Central memory CD8-positive, alpha-beta T cell (primary cell): Measurements from ENCODE around the gene ATM.

Source experiments
- ATAC-seq: fragments of 150-1000 bp; cut with Tn5 transposase; replicated peaks from 2 replicates; pipeline ENCODE4 v1.10.0; 2022; ENCODE audit warnings: mild to moderate bottlenecking, moderate FRiP score, moderate number of reproducible peaks; ENCODE audit not compliant: poor library complexity, severe bottlenecking; ENCODE audit errors: extremely low read depth
- DNase-seq, 2 donors: peaks; one replicate each; pipeline ENCODE4 v3.0.0; 2021; ENCODE audit warnings: low spot score in 2 of 2
- H3K27ac Mint-ChIP-seq: one replicate; pipeline ENCODE4 v1.8.0; 2022; ENCODE audit warnings: low read depth, mild to moderate bottlenecking, moderate library complexity, mixed read lengths
- H3K27me3 Mint-ChIP-seq: one replicate; pipeline ENCODE4 v1.8.0; 2022; ENCODE audit warnings: mixed read lengths
- H3K36me3 Mint-ChIP-seq: one replicate; pipeline ENCODE4 v1.8.0; 2022; ENCODE audit warnings: mild to moderate bottlenecking, moderate library complexity, mixed read lengths; ENCODE audit not compliant: insufficient read depth
- H3K4me1 Mint-ChIP-seq: one replicate; pipeline ENCODE4 v1.8.0; 2022; ENCODE audit warnings: mixed read lengths
- H3K4me3 Mint-ChIP-seq: one replicate; pipeline ENCODE4 v1.8.0; 2022; ENCODE audit warnings: mild to moderate bottlenecking, moderate library complexity, mixed read lengths
- H3K9me3 Mint-ChIP-seq: one replicate; pipeline ENCODE4 v1.8.0; 2022; ENCODE audit warnings: mixed read lengths

ATM gene

GRCh38 chr11:108316061-108316460 lies 93.2 kb downstream of the ATM start:
- no peaks in the 10 kb centered on the region for H3K27me3 Mint-ChIP-seq
- no peak overlapping the region for H3K4me3 Mint-ChIP-seq
- no peak overlapping the region for H3K27ac Mint-ChIP-seq
- peaks cover 74% of the 10 kb centered on the region for H3K36me3 Mint-ChIP-seq
- ATAC-seq (no peak), DNase-seq (no peak)
- no peaks in the 10 kb centered on the region for H3K9me3 Mint-ChIP-seq
- peaks cover 15% of the 10 kb centered on the region for H3K4me1 Mint-ChIP-seq

GRCh38 chr11:108319541-108320145 lies 96.8 kb downstream of the ATM start:
- peak overlapping the region; percentile 35 for H3K27ac Mint-ChIP-seq
- H3K9me3 Mint-ChIP-seq: no peaks in the 10 kb centered on the region

GRCh38 chr11:108322666-108323065 lies 99.8 kb downstream of the ATM start:
- no peaks in the 10 kb centered on the region for H3K27me3 Mint-ChIP-seq
- no peaks in the 10 kb centered on the region for H3K9me3 Mint-ChIP-seq
- H3K4me1 Mint-ChIP-seq: peaks cover 6% of the 10 kb centered on the region
- H3K4me3 Mint-ChIP-seq: no peak overlapping the region
- peak overlapping the region; percentile 49 for H3K27ac Mint-ChIP-seq
- ATAC-seq: no peak
- no peak for DNase-seq
- H3K36me3 Mint-ChIP-seq: peaks cover 73% of the 10 kb centered on the region

More at GRCh38 chr11:108319541-108320145, 96.8 kb downstream of the ATM start:
- Mint-ChIP-seq H3K36me3 (peaks cover 71% of the 10 kb centered on the region), H3K4me3 (no peak overlapping the region), H3K4me1 (peaks cover 10% of the 10 kb centered on the region), H3K27me3 (no peaks in the 10 kb centered on the region)
- ATAC-seq: no peak
- DNase-seq: no peak

- H3K36me3 Mint-ChIP-seq: peaks cover 72% of the 10 kb centered on the region
- no peaks in the 10 kb centered on the region for H3K9me3 Mint-ChIP-seq
- no peak for DNase-seq
- no peaks in the 10 kb centered on the region for H3K27me3 Mint-ChIP-seq
- H3K27ac Mint-ChIP-seq: no peak overlapping the region
- no peak for ATAC-seq
- H3K4me3 Mint-ChIP-seq: no peak overlapping the region
- peaks cover 6% of the 10 kb centered on the region for H3K4me1 Mint-ChIP-seq
Observed at GRCh38 chr11:108324587-108324986, 101.7 kb downstream of the ATM start.

- Mint-ChIP-seq H3K9me3 (no peaks in the 10 kb centered on the region), H3K36me3 (peaks cover 81% of the 10 kb centered on the region), H3K4me1 (peaks cover 6% of the 10 kb centered on the region), H3K27ac (no peak overlapping the region), H3K27me3 (no peaks in the 10 kb centered on the region), H3K4me3 (no peak overlapping the region)
- no peak for DNase-seq
- no peak for ATAC-seq
Observed at GRCh38 chr11:108333403-108333899, 110.6 kb downstream of the ATM start.

- Mint-ChIP-seq H3K4me3 (no peak overlapping the region), H3K27ac (peak overlapping the region; percentile 19), H3K4me1 (no peaks in the 10 kb centered on the region), H3K9me3 (no peaks in the 10 kb centered on the region), H3K27me3 (no peaks in the 10 kb centered on the region), H3K36me3 (peaks cover 49% of the 10 kb centered on the region)
- ATAC-seq: no peak
- DNase-seq: no peak
Observed at GRCh38 chr11:108338750-108339149, 115.9 kb downstream of the ATM start.

GRCh38 chr11:108340973-108341372 lies 118.1 kb downstream of the ATM start:
- Mint-ChIP-seq H3K36me3 (peaks cover 42% of the 10 kb centered on the region), H3K4me3 (no peak overlapping the region)
- ATAC-seq: no peak

GRCh38 chr11:108341654-108342053 lies 118.8 kb downstream of the ATM start:
- no peak overlapping the region for H3K27ac Mint-ChIP-seq
- no peak for ATAC-seq
- H3K27me3 Mint-ChIP-seq: no peaks in the 10 kb centered on the region
- peaks cover 42% of the 10 kb centered on the region for H3K36me3 Mint-ChIP-seq
- H3K9me3 Mint-ChIP-seq: no peaks in the 10 kb centered on the region
- peaks cover 15% of the 10 kb centered on the region for H3K4me1 Mint-ChIP-seq
- H3K4me3 Mint-ChIP-seq: no peak overlapping the region
- no peak for DNase-seq

More at GRCh38 chr11:108340973-108341372, 118.1 kb downstream of the ATM start:
- Mint-ChIP-seq H3K9me3 (no peaks in the 10 kb centered on the region), H3K27me3 (no peaks in the 10 kb centered on the region), H3K4me1 (peaks cover 15% of the 10 kb centered on the region), H3K27ac (no peak overlapping the region)
- no peak for DNase-seq

- ATAC-seq (no peak), DNase-seq (no peak)
- Mint-ChIP-seq H3K4me1 (peaks cover 21% of the 10 kb centered on the region), H3K27me3 (no peaks in the 10 kb centered on the region), H3K27ac (peak overlapping the region; percentile 1), H3K36me3 (peaks cover 37% of the 10 kb centered on the region), H3K4me3 (no peak overlapping the region), H3K9me3 (no peaks in the 10 kb centered on the region)
Observed at GRCh38 chr11:108343714-108344113, 120.8 kb downstream of the ATM start.

- Mint-ChIP-seq H3K4me1 (peaks cover 35% of the 10 kb centered on the region), H3K36me3 (peaks cover 46% of the 10 kb centered on the region), H3K4me3 (no peak overlapping the region), H3K27me3 (no peaks in the 10 kb centered on the region), H3K9me3 (no peaks in the 10 kb centered on the region), H3K27ac (no peak overlapping the region)
- DNase-seq (no peak), ATAC-seq (no peak)
Observed at GRCh38 chr11:108345767-108346166, 122.9 kb downstream of the ATM start.

GRCh38 chr11:108346451-108346850 lies 123.6 kb downstream of the ATM start:
- H3K36me3 Mint-ChIP-seq: peaks cover 49% of the 10 kb centered on the region
- DNase-seq (no peak), ATAC-seq (no peak)
- H3K4me1 Mint-ChIP-seq: peaks cover 37% of the 10 kb centered on the region
- H3K27me3 Mint-ChIP-seq: no peaks in the 10 kb centered on the region
- no peaks in the 10 kb centered on the region for H3K9me3 Mint-ChIP-seq
- no peak overlapping the region for H3K4me3 Mint-ChIP-seq
- H3K27ac Mint-ChIP-seq: no peak overlapping the region

GRCh38 chr11:108351468-108351867 lies 128.6 kb downstream of the ATM start:
- ATAC-seq (no peak), DNase-seq (no peak)
- Mint-ChIP-seq H3K27ac (peak overlapping the region; percentile 2), H3K4me1 (peaks cover 24% of the 10 kb centered on the region), H3K36me3 (peaks cover 71% of the 10 kb centered on the region), H3K9me3 (no peaks in the 10 kb centered on the region), H3K27me3 (no peaks in the 10 kb centered on the region), H3K4me3 (no peak overlapping the region)

GRCh38 chr11:108364159-108364558 lies 141.3 kb downstream of the ATM start:
- H3K4me3 Mint-ChIP-seq: no peak overlapping the region
- no peak for DNase-seq
- peaks cover 29% of the 10 kb centered on the region for H3K36me3 Mint-ChIP-seq
- ATAC-seq: no peak
- no peaks in the 10 kb centered on the region for H3K27me3 Mint-ChIP-seq
- H3K4me1 Mint-ChIP-seq: no peaks in the 10 kb centered on the region
- no peaks in the 10 kb centered on the region for H3K9me3 Mint-ChIP-seq
- H3K27ac Mint-ChIP-seq: no peak overlapping the region
